Keratinocyte (primary cell): ENCODE measurements around the gene TPI1. TPM values are rescaled to one million over a fixed set of nuclear protein-coding genes. Genes with fewer than 3 reads are reported as not detected.

Experiments
- DNase-seq: peaks from one replicate; pipeline ENCODE4 v3.0.0-alpha.2; 2011; ENCODE audit warnings: low read depth, missing footprints, low spot score
- FAIRE-seq: peaks from 2 replicates; lab custom pipeline; 2011; peaks lifted over from hg19 to GRCh38; lab: Jason Lieb, UNC
- H2AFZ ChIP-seq: 2 replicates; pipeline ENCODE4 v1.6.0; 2012; ENCODE audit warnings: low read length, control low read depth, inconsistent platforms; ENCODE audit not compliant: control insufficient read depth
- H3K27ac ChIP-seq: 2 replicates; pipeline ENCODE4 v1.5.1; 2011; ENCODE audit warnings: low read length; ENCODE audit not compliant: control insufficient read depth, insufficient read depth
- H3K27me3 ChIP-seq: 3 replicates; pipeline ENCODE4 v1.6.0; 2011; ENCODE audit warnings: low read length; ENCODE audit not compliant: control insufficient read depth, insufficient read depth; ENCODE audit errors: extremely low read depth
- H3K36me3 ChIP-seq, 2 experiments: 2 replicates in 1 of 2; 3 replicates in 1 of 2; pipeline ENCODE4 v1.5.1; 2011; ENCODE audit warnings: low read length in 2 of 2, mild to moderate bottlenecking in 1 of 2; ENCODE audit not compliant: control insufficient read depth in 2 of 2, insufficient read depth in 2 of 2; ENCODE audit errors: extremely low read depth in 1 of 2
- H3K4me1 ChIP-seq: 3 replicates; pipeline ENCODE4 v1.5.1; 2011; ENCODE audit warnings: low read length; ENCODE audit not compliant: control insufficient read depth, insufficient read depth; ENCODE audit errors: extremely low read depth
- H3K4me2 ChIP-seq: 3 replicates; pipeline ENCODE4 v1.6.0; 2011; ENCODE audit warnings: low read depth, low read length; ENCODE audit not compliant: control insufficient read depth, insufficient read depth; ENCODE audit errors: extremely low read depth
- H3K4me3 ChIP-seq, 3 experiments: fragments of 200-600 bp in 1 of 3; sonication (generic) in 1 of 3; 2 replicates in 2 of 3; 3 replicates in 1 of 3; pipeline ENCODE4 v1.5.1; 2011 to 2016; ENCODE audit warnings: low read length in 3 of 3, mild to moderate bottlenecking in 3 of 3, control low read depth in 2 of 3, inconsistent platforms in 1 of 3, low read depth in 1 of 3, mixed read lengths in 1 of 3, mixed run types in 1 of 3, moderate library complexity in 1 of 3; ENCODE audit not compliant: control insufficient read depth in 2 of 3, insufficient read depth in 2 of 3; ENCODE audit errors: extremely low read depth in 1 of 3
- H3K79me2 ChIP-seq: 2 replicates; pipeline ENCODE4 v1.6.0; 2012; ENCODE audit warnings: low read length; ENCODE audit not compliant: control insufficient read depth, insufficient read depth
- H3K9ac ChIP-seq: 3 replicates; pipeline ENCODE4 v1.6.0; 2011; ENCODE audit warnings: low read length; ENCODE audit not compliant: control insufficient read depth, insufficient read depth; ENCODE audit errors: extremely low read depth
- H3K9me1 ChIP-seq: 3 replicates; pipeline ENCODE4 v1.6.0; 2011; ENCODE audit warnings: low read length; ENCODE audit not compliant: control insufficient read depth, insufficient read depth; ENCODE audit errors: extremely low read depth
- H3K9me3 ChIP-seq: 2 replicates; pipeline ENCODE4 v1.5.1; 2012; ENCODE audit warnings: low read depth, low read length; ENCODE audit not compliant: control insufficient read depth
- H4K20me1 ChIP-seq: 3 replicates; pipeline ENCODE4 v1.6.0; 2011; ENCODE audit warnings: low read length; ENCODE audit not compliant: control insufficient read depth, insufficient read depth; ENCODE audit errors: extremely low read depth
- CTCF ChIP-seq, 3 experiments: IDR thresholded peaks in 1 of 3; conservative IDR thresholded peaks in 1 of 3; optimal IDR thresholded peaks in 1 of 3; 2 replicates in 2 of 3; 3 replicates in 1 of 3; pipeline versions ENCODE3 to v1.5.1; 2011; ENCODE audit warnings: low read length in 3 of 3, mild to moderate bottlenecking in 3 of 3, moderate library complexity in 2 of 3, control low read depth in 1 of 3, inconsistent platforms in 1 of 3; ENCODE audit not compliant: insufficient read depth in 2 of 3; ENCODE audit errors: extremely low read depth in 1 of 3
- EZH2 ChIP-seq: IDR thresholded peaks from one replicate; pipeline ENCODE4 v1.6.1; 2012; ENCODE audit warnings: inconsistent platforms, mild to moderate bottlenecking, low read length, moderate library complexity
- dilution Hi-C: fragments of 300-500 bp; cut with MboI; formaldehyde crosslinking; loops from one replicate; pipeline ENCODE4 v1.7.0; 2020; ENCODE audit warnings: low sequenced_read_pairs; ENCODE audit not compliant: extremely low pct_ligation_motif_present
- polyA plus RNA-seq, 5 experiments: library from polyadenylated mRNA; depleted of rRNA in 3 of 5; stranded (reverse) in 3 of 5; stranded (forward) in 1 of 5; unstranded in 1 of 5; fragments of >200 nt; gene quantifications; 1 replicate in 1 of 5; 2 replicates in 3 of 5; 3 replicates in 1 of 5; pipeline versions ENCODE4 v1.2.1 to v1.2.3, GENCODE V29; 2011 to 2012; ENCODE audit warnings: missing spikeins in 2 of 5, low read depth in 1 of 5, low replicate concordance in 1 of 5

Gene TPI1
- polyA plus RNA-seq, 1 donor (not counting 4 experiments of a cell fraction or from before 2014, with no cell fraction given), result 1,551 TPM

- peaks cover 60% of the 10 kb centered on the region for H3K27me3 ChIP-seq
- no peak for TF ChIP-seq EZH2
- no peak for TF ChIP-seq CTCF (optimal IDR thresholded peaks at IDR 0.05 in 1 of 3, IDR thresholded peaks at IDR 0.05 in 1 of 3, conservative IDR thresholded peaks at IDR 0.05 in 1 of 3; ENCODE audit: extremely low read depth in 1 of 3, insufficient read depth in 2 of 3, low read length in 3 of 3)
- H3K27ac ChIP-seq, result no peak overlapping the region
- H3K9me3 ChIP-seq, result no peaks in the 10 kb centered on the region
- no peak overlapping the region for H2AFZ ChIP-seq
- no peaks in the 10 kb centered on the region for H3K79me2 ChIP-seq
- dilution Hi-C loops, result no loop called here
- no peaks in the 10 kb centered on the region for H3K4me1 ChIP-seq
- H3K4me3 ChIP-seq, result no peak overlapping the region
- H3K36me3 ChIP-seq, result no peaks in the 10 kb centered on the region
- DNase-seq (no peak), FAIRE-seq (no peak)
- no peaks in the 10 kb centered on the region for H4K20me1 ChIP-seq
- no peaks in the 10 kb centered on the region for H3K9me1 ChIP-seq
- H3K9ac ChIP-seq, result no peak overlapping the region
- H3K4me2 ChIP-seq, result no peak overlapping the region
Observed at GRCh38 chr12:6819106-6820030, 48.0 kb upstream of the TPI1 start.

GRCh38 chr12:6820166-6820565 is 47.2 kb upstream of the TPI1 start:
- no peaks in the 10 kb centered on the region for H4K20me1 ChIP-seq
- H3K9me3 ChIP-seq, result no peaks in the 10 kb centered on the region
- H3K79me2 ChIP-seq, result no peaks in the 10 kb centered on the region
- peaks cover 3% of the 10 kb centered on the region for H3K4me1 ChIP-seq
- no peak overlapping the region for H3K4me2 ChIP-seq
- dilution Hi-C loops, result no loop called here
- TF ChIP-seq EZH2 (no peak), CTCF (optimal IDR thresholded peaks at IDR 0.05 in 1 of 3, IDR thresholded peaks at IDR 0.05 in 1 of 3, conservative IDR thresholded peaks at IDR 0.05 in 1 of 3; ENCODE audit: extremely low read depth in 1 of 3, insufficient read depth in 2 of 3, low read length in 3 of 3) (no peak)
- H2AFZ ChIP-seq, result no peak overlapping the region
- H3K27me3 ChIP-seq, result peaks cover 62% of the 10 kb centered on the region
- DNase-seq (no peak), FAIRE-seq (no peak)
- no peaks in the 10 kb centered on the region for H3K9me1 ChIP-seq
- H3K27ac ChIP-seq, result no peak overlapping the region
- no peak overlapping the region for H3K9ac ChIP-seq
- no peak overlapping the region for H3K4me3 ChIP-seq
- H3K36me3 ChIP-seq, result no peaks in the 10 kb centered on the region
